Parathyroid adenoma (tissue), 2 donors: Measurements from ENCODE around the gene ARHGEF10L.

Experiments used
- H2AFZ ChIP-seq: fragments of 300-600 bp; sonication (generic); one replicate; pipeline ENCODE4 v1.7.0; 2017; ENCODE audit warnings: antibody characterized with exemption, mild to moderate bottlenecking
- H3K27ac ChIP-seq: fragments of 300-600 bp; sonication (generic); one replicate; pipeline ENCODE4 v1.7.0; 2017
- H3K27me3 ChIP-seq: fragments of 300-600 bp; sonication (generic); one replicate; pipeline ENCODE4 v1.7.0; 2017; ENCODE audit warnings: low read length; ENCODE audit not compliant: control insufficient read depth, insufficient read depth
- H3K36me3 ChIP-seq: fragments of 300-600 bp; sonication (generic); one replicate; pipeline ENCODE4 v1.7.0; 2017; ENCODE audit warnings: low read length; ENCODE audit not compliant: control insufficient read depth, insufficient read depth
- H3K4me1 ChIP-seq: fragments of 300-600 bp; sonication (generic); one replicate; pipeline ENCODE4 v1.7.0; 2017; ENCODE audit warnings: control low read depth
- H3K4me2 ChIP-seq: fragments of 300-600 bp; sonication (generic); one replicate; pipeline ENCODE4 v1.7.0; 2017; ENCODE audit warnings: low read length
- H3K4me3 ChIP-seq: fragments of 300-600 bp; sonication (generic); one replicate; pipeline ENCODE4 v1.7.0; 2017; ENCODE audit warnings: low read depth, low read length
- H3K79me2 ChIP-seq: fragments of 300-600 bp; sonication (generic); one replicate; pipeline ENCODE4 v1.7.0; 2017; ENCODE audit warnings: control low read depth
- H3K9ac ChIP-seq: fragments of 300-600 bp; sonication (generic); one replicate; pipeline ENCODE4 v1.7.0; 2017; ENCODE audit warnings: mild to moderate bottlenecking
- H3K9me3 ChIP-seq: fragments of 300-600 bp; sonication (generic); one replicate; pipeline ENCODE4 v1.7.0; 2017; ENCODE audit warnings: low read length; ENCODE audit not compliant: control insufficient read depth
- TF ChIP-seq, protein P1 (sequence below): fragments of 300-600 bp; sonication (generic); IDR thresholded peaks from one replicate; pipeline ENCODE4 v1.7.0; 2017; ENCODE audit warnings: antibody characterized with exemption, mild to moderate bottlenecking
- donor health status: primary hyperparathyroidism.

Gene ARHGEF10L

DNA sequence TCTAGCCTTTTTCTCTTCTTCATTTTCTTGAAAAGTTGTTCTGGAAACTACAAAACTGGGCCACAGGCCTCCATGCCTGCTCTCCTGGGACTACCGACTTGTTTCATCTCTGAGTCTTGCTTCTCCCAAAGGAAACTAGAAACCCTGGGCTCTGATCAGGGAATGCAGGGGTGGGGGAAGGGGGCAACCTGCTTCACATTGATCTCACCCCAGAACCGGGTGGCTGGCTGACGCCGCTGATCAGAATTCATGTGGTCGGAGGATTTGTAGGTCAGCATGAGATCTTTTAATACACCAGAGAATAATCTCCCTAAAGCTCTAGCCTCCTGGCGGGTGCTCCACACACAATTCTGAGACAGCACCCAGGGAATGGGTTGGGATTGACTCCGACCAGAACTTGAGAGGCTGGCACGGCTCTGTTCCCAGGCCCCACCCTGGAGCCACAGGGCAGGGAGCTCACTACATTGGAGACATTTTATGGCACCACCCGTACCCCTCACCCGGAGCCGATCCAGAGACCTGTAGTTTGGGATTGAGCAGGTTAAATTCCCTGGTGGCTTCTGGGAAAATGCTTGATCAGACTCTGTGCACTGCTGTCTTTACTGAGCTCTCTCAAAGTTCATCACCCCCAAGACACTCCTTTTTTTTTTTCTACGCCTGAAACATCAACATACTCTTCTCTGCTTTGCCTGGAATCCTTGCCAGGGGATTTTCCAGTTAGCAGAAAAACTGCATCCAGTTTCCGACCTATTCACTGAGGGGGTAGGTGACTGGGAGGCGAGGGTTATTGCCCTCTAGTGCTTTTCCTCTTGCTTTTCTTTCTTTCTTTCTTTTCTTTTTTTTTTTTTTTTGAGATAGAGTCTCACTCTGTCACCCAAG is 12.2 kb upstream of the ARHGEF10L start:
- Histone ChIP-seq H3K4me2 (no peak overlapping the region), H3K4me1 (peaks cover 20% of the 10 kb centered on the region), H3K27ac (peak overlapping the region; percentile 74), H3K9ac (no peak overlapping the region), H3K36me3 (no peaks in the 10 kb centered on the region), H3K27me3 (no peaks in the 10 kb centered on the region), H3K4me3 (no peak overlapping the region), H3K79me2 (no peaks in the 10 kb centered on the region), H2AFZ (peak overlapping the region; percentile 31), H3K9me3 (no peaks in the 10 kb centered on the region)
- TF ChIP-seq, protein P1, sequence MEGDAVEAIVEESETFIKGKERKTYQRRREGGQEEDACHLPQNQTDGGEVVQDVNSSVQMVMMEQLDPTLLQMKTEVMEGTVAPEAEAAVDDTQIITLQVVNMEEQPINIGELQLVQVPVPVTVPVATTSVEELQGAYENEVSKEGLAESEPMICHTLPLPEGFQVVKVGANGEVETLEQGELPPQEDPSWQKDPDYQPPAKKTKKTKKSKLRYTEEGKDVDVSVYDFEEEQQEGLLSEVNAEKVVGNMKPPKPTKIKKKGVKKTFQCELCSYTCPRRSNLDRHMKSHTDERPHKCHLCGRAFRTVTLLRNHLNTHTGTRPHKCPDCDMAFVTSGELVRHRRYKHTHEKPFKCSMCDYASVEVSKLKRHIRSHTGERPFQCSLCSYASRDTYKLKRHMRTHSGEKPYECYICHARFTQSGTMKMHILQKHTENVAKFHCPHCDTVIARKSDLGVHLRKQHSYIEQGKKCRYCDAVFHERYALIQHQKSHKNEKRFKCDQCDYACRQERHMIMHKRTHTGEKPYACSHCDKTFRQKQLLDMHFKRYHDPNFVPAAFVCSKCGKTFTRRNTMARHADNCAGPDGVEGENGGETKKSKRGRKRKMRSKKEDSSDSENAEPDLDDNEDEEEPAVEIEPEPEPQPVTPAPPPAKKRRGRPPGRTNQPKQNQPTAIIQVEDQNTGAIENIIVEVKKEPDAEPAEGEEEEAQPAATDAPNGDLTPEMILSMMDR: no peak

DNA sequence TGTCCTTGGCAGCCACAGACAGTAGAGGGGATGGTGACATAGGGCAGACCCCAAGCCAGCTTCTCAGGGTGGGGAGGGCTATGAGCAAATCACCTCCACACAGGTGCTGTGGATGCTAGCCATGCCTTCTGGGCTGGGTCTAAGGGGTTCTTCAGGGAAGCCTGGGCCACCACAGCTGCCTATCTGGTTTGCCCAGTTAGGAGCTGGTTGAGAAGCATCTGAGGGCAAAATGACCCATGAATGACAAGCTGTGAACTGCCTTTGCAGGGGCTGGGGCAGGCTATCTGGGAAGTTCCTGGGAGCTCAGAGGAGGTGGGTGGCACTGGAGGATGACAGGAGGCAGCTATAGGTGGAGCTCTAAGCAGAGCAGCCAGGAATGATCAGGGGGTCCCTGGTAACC is 10.1 kb upstream of the ARHGEF10L start:
- Histone ChIP-seq H3K79me2 (no peaks in the 10 kb centered on the region), H3K27me3 (no peaks in the 10 kb centered on the region), H3K9me3 (no peaks in the 10 kb centered on the region), H3K4me1 (peaks cover 20% of the 10 kb centered on the region), H3K9ac (no peak overlapping the region), H3K36me3 (no peaks in the 10 kb centered on the region), H3K4me2 (no peak overlapping the region), H3K27ac (no peak overlapping the region), H2AFZ (no peak overlapping the region), H3K4me3 (no peak overlapping the region)
- TF ChIP-seq, protein P1: no peak

DNA sequence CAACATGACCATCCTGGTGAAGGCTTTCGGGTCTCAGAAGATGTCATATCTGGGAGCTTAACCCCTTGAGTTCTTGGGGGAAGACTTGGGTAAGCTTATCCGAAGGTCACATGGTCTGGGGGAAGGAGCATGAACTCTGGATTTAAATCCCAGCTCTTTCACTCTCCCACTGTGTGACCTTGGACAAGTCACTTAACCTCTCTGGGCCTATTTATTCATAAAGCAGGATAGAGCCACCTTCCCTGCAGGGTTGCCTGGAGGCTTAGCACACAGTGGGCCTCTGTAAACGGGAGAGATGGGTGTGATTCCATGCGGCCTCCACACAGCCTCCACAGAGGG is 8.2 kb upstream of the ARHGEF10L start:
- Histone ChIP-seq H3K36me3 (no peaks in the 10 kb centered on the region), H2AFZ (peak overlapping the region; percentile 83), H3K4me3 (no peak overlapping the region), H3K9ac (no peak overlapping the region), H3K4me1 (peaks cover 11% of the 10 kb centered on the region), H3K27me3 (no peaks in the 10 kb centered on the region), H3K4me2 (no peak overlapping the region), H3K27ac (peak overlapping the region; percentile 95), H3K79me2 (no peaks in the 10 kb centered on the region), H3K9me3 (no peaks in the 10 kb centered on the region)
- TF ChIP-seq, protein P1: no peak

DNA sequence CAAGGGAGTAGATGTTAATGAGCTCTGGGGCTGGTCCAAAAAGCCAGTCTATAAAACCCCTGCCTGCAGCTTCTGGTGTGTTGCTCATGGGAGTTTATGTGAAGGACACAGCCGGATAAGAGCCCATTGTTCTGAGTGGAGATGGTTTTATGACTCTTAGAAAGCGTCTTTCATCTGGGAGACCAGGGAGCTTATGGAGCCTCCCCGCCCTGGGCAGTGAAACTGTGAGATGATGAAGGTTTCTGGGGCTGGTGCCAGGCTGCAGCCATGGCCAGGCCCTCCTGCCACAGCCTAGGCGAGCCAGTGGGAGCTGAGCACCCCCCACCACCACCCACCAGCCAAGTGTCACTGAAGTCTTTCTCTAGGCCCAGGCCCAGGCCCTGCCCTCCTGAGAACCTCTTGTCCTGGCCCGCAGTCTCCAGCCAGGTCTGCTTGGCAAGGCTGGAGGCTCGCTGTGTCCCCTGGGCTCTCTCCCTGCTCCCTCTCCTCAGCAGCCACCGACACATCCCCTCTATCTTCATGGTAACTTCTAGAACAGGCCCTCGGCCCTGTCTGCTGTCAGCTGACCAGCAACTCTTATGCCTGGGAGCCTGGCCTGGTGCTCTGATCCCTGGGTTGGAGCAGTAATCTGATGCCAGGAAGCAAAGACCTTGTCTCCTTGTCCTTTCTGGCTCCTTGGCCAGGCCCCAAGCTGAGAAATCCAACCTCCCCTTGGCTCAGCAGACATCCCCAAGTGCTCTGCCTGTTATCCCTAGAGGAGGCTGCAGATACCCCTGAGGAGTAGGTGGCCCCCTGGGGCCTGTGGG is 7.6 kb upstream of the ARHGEF10L start:
- TF ChIP-seq, protein P1: no peak
- Histone ChIP-seq H3K4me1 (peaks cover 11% of the 10 kb centered on the region), H3K4me2 (no peak overlapping the region), H3K4me3 (no peak overlapping the region), H3K27me3 (no peaks in the 10 kb centered on the region), H3K36me3 (no peaks in the 10 kb centered on the region), H3K79me2 (no peaks in the 10 kb centered on the region), H3K9ac (no peak overlapping the region), H2AFZ (peak overlapping the region; percentile 83), H3K27ac (peak overlapping the region; percentile 95), H3K9me3 (no peaks in the 10 kb centered on the region)
